H9 (cell line): ENCODE results near the gene PLEKHG3. TPM values are rescaled to one million over a fixed set of nuclear protein-coding genes. Genes with fewer than 3 reads are reported as not detected.
A peak's percentile ranks its signal among the peaks of the same experiment; 100 is the strongest.

Source experiments
- DNase-seq: peaks from one replicate; pipeline ENCODE4 v3.0.0-alpha.2; 2017
- H2AFZ ChIP-seq: one replicate; pipeline ENCODE4 v1.6.1; 2013; ENCODE audit warnings: mild to moderate bottlenecking, low read length, control low read depth, moderate library complexity
- H2AK5ac ChIP-seq: 2 replicates; pipeline ENCODE4 v1.6.1; 2013; ENCODE audit warnings: low read length, control low read depth, mixed read lengths; ENCODE audit not compliant: insufficient read length
- H2BK120ac ChIP-seq: one replicate; pipeline ENCODE4 v1.6.1; 2013; ENCODE audit warnings: low read depth, mild to moderate bottlenecking, low read length, control low read depth, inconsistent platforms; ENCODE audit not compliant: poor library complexity, severe bottlenecking
- H2BK12ac ChIP-seq: 2 replicates; pipeline ENCODE4 v1.6.1; 2013; ENCODE audit warnings: low read length, control low read depth, mixed read lengths, low read depth; ENCODE audit not compliant: insufficient read length
- H2BK15ac ChIP-seq: 2 replicates; pipeline ENCODE4 v1.6.1; 2013; ENCODE audit warnings: low read depth, low read length, control low read depth
- H2BK20ac ChIP-seq: one replicate; pipeline ENCODE4 v1.6.1; 2013; ENCODE audit warnings: low read depth, mild to moderate bottlenecking, low read length, control low read depth, inconsistent platforms; ENCODE audit not compliant: poor library complexity, severe bottlenecking
- H2BK5ac ChIP-seq: 2 replicates; pipeline ENCODE4 v1.6.1; 2013; ENCODE audit warnings: low read length, control low read depth, mixed read lengths; ENCODE audit not compliant: insufficient read length
- H3K14ac ChIP-seq: 2 replicates; pipeline ENCODE4 v1.6.1; 2013; ENCODE audit warnings: low read length, control low read depth; ENCODE audit not compliant: insufficient read depth
- H3K18ac ChIP-seq: 2 replicates; pipeline ENCODE4 v1.6.1; 2013; ENCODE audit warnings: low read depth, mild to moderate bottlenecking, mixed read lengths, low read length, control low read depth; ENCODE audit not compliant: insufficient read length
- H3K23ac ChIP-seq: 2 replicates; pipeline ENCODE4 v1.6.1; 2013; ENCODE audit warnings: low read length, control low read depth, mixed read lengths, low read depth; ENCODE audit not compliant: insufficient read length
- H3K23me2 ChIP-seq: 2 replicates; pipeline ENCODE4 v1.6.1; 2013; ENCODE audit warnings: low read depth, mild to moderate bottlenecking, mixed read lengths, low read length, control low read depth; ENCODE audit not compliant: insufficient read length, poor library complexity, severe bottlenecking
- H3K27ac ChIP-seq: 2 replicates; pipeline ENCODE4 v1.5.1; 2013; ENCODE audit warnings: low read length, control low read depth, mixed read lengths, low read depth; ENCODE audit not compliant: insufficient read length
- H3K27me3 ChIP-seq: 2 replicates; pipeline ENCODE4 v1.6.1; 2013; ENCODE audit warnings: low read length, control low read depth, inconsistent platforms; ENCODE audit not compliant: insufficient read depth
- H3K4ac ChIP-seq: 2 replicates; pipeline ENCODE4 v1.6.1; 2013; ENCODE audit warnings: low read depth, mild to moderate bottlenecking, control low read depth, inconsistent platforms, low read length, moderate library complexity
- H3K4me1 ChIP-seq: 2 replicates; pipeline ENCODE4 v1.6.1; 2013; ENCODE audit warnings: low read length, control low read depth, inconsistent platforms; ENCODE audit not compliant: insufficient read depth
- H3K4me2 ChIP-seq: 2 replicates; pipeline ENCODE4 v1.6.1; 2013; ENCODE audit warnings: low read length, control low read depth, mixed read lengths; ENCODE audit not compliant: insufficient read length, insufficient read depth
- H3K56ac ChIP-seq: 2 replicates; pipeline ENCODE4 v1.6.1; 2013; ENCODE audit warnings: low read depth, mild to moderate bottlenecking, mixed read lengths, low read length, control low read depth; ENCODE audit not compliant: insufficient read length
- H3K79me1 ChIP-seq: 2 replicates; pipeline ENCODE4 v1.6.1; 2013; ENCODE audit warnings: low read depth, mild to moderate bottlenecking, moderate library complexity, low read length, control low read depth, inconsistent platforms; ENCODE audit not compliant: insufficient read depth, poor library complexity, severe bottlenecking
- H3K79me2 ChIP-seq: 2 replicates; pipeline ENCODE4 v1.6.1; 2013; ENCODE audit warnings: low read length, control low read depth, inconsistent platforms; ENCODE audit not compliant: insufficient read depth
- H3K9ac ChIP-seq: 2 replicates; pipeline ENCODE4 v1.6.1; 2013; ENCODE audit warnings: low read length, control low read depth, mixed read lengths; ENCODE audit not compliant: insufficient read length; ENCODE audit errors: extremely low read depth
- H3K9me3 ChIP-seq: one replicate; pipeline ENCODE4 v1.6.1; 2013; ENCODE audit warnings: low read depth, low read length, inconsistent platforms; ENCODE audit not compliant: control insufficient read depth
- H3T11ph ChIP-seq: one replicate; pipeline ENCODE4 v1.6.1; 2013; ENCODE audit warnings: mild to moderate bottlenecking, low read length, control low read depth, inconsistent platforms
- H4K20me1 ChIP-seq: one replicate; pipeline ENCODE4 v1.6.1; 2013; ENCODE audit not compliant: control insufficient read depth, insufficient read length, insufficient read depth
- H4K5ac ChIP-seq: 2 replicates; pipeline ENCODE4 v1.6.1; 2013; ENCODE audit warnings: low read depth, mild to moderate bottlenecking, mixed read lengths, low read length, control low read depth; ENCODE audit not compliant: insufficient read length
- H4K8ac ChIP-seq: replicated peaks from 2 replicates; pipeline ENCODE4 v1.6.1; 2013; ENCODE audit warnings: low read length, control low read depth, mixed read lengths, low read depth; ENCODE audit not compliant: insufficient read length
- H4K91ac ChIP-seq: 2 replicates; pipeline ENCODE4 v1.6.1; 2013; ENCODE audit warnings: low read depth, mild to moderate bottlenecking, moderate library complexity, mixed read lengths, low read length, control low read depth; ENCODE audit not compliant: insufficient read length
- H3K27ac Mint-ChIP-seq, 3 experiments: 2 replicates in 2 of 3; 3 replicates in 1 of 3; pipeline ENCODE4 v1.8.0; 2020 to 2021; ENCODE audit warnings: mixed read lengths in 3 of 3, mild to moderate bottlenecking in 1 of 3, moderate library complexity in 1 of 3
- H3K27me3 Mint-ChIP-seq: 2 replicates; pipeline ENCODE4 v1.8.0; 2021; ENCODE audit warnings: low read depth, mild to moderate bottlenecking, moderate library complexity, mixed read lengths
- H3K36me3 Mint-ChIP-seq, 3 experiments: 2 replicates in 2 of 3; 3 replicates in 1 of 3; pipeline ENCODE4 v1.8.0; 2020 to 2021; ENCODE audit warnings: low read depth in 3 of 3, mixed read lengths in 3 of 3; ENCODE audit not compliant: insufficient read depth in 1 of 3
- H3K4me1 Mint-ChIP-seq, 2 experiments: 2 replicates each; pipeline ENCODE4 v1.8.0; 2020; ENCODE audit warnings: mixed read lengths in 2 of 2
- H3K4me3 Mint-ChIP-seq, 2 experiments: 2 replicates in 1 of 2; 3 replicates in 1 of 2; pipeline ENCODE4 v1.8.0; 2020 to 2021; ENCODE audit warnings: mild to moderate bottlenecking in 2 of 2, mixed read lengths in 2 of 2, moderate library complexity in 1 of 2
- H3K9me3 Mint-ChIP-seq, 2 experiments: 2 replicates in 1 of 2; 3 replicates in 1 of 2; pipeline ENCODE4 v1.8.0; 2020; ENCODE audit warnings: mild to moderate bottlenecking in 2 of 2, mixed read lengths in 2 of 2, moderate library complexity in 1 of 2
- CTCF ChIP-seq: fragments of 200-600 bp; sonication (generic); conservative IDR thresholded peaks from 3 replicates; pipeline ENCODE4 v1.8.0; 2021; ENCODE audit warnings: antibody characterized with exemption, mild to moderate bottlenecking
- WGBS: extraction: QIAGEN DNeasy Blood & Tissue Kit; methylation state at CpG from one replicate; pipeline ENCODE4 v1.1.7; 2013; ENCODE audit warnings: missing lambda C conversion rate, low lambda C conversion rate, mixed read lengths; ENCODE audit not compliant: insufficient read length; ENCODE audit errors: extremely low coverage; 5-methylcytosine and 5-hydroxymethylcytosine counted together
- total RNA-seq: library from RNA; stranded (reverse); gene quantifications from 2 replicates; pipeline ENCODE4 v1.2.1, GENCODE V29; 2021

Gene PLEKHG3
- total RNA-seq, 1 experiment from 2014 or later = 48.5 TPM

- Histone ChIP-seq H3K79me1 (no peaks in the 10 kb centered on the region), H3K4me2 (no peak overlapping the region), H3K23me2 (no peaks in the 10 kb centered on the region), H4K91ac (no peak overlapping the region), H3K9me3 (no peaks in the 10 kb centered on the region), H2BK5ac (no peak overlapping the region), H4K8ac (no peak overlapping the region), H3T11ph (no peak overlapping the region), H2BK120ac (no peak overlapping the region), H3K4me1 (no peaks in the 10 kb centered on the region), H2AK5ac (no peak overlapping the region), H3K9ac (no peak overlapping the region), H2BK15ac (no peak overlapping the region), H3K14ac (no peak overlapping the region), H3K27ac (no peak overlapping the region), H3K27me3 (no peaks in the 10 kb centered on the region), H3K23ac (no peak overlapping the region), H2AFZ (no peak overlapping the region), H2BK12ac (no peak overlapping the region), H3K18ac (no peak overlapping the region), H4K20me1 (no peaks in the 10 kb centered on the region), H3K79me2 (no peaks in the 10 kb centered on the region), H3K4ac (no peak overlapping the region), H2BK20ac (no peak overlapping the region), H4K5ac (no peak overlapping the region), H3K56ac (no peak overlapping the region)
- peaks cover 0 to 3% (median 0%) of the 10 kb centered on the region in 3 experiments; a peak in 2 of 7 replicates for H3K36me3 Mint-ChIP-seq
- H3K27me3 Mint-ChIP-seq = no peaks in the 10 kb centered on the region
- TF ChIP-seq CTCF = no peak
- WGBS = no CpG with 5 or more reads among the region's 11 CpGs
- peak overlapping the region in 1 of 3 experiments; percentile 31; a peak in 1 of 7 replicates for H3K27ac Mint-ChIP-seq
- peaks cover 2 to 5% of the 10 kb centered on the region in 2 experiments for H3K4me1 Mint-ChIP-seq
- no peak overlapping the region for H3K4me3 Mint-ChIP-seq
- no peaks in the 10 kb centered on the region for H3K9me3 Mint-ChIP-seq
- no peak for DNase-seq
Measured at GRCh38 chr14:64796369-64796768, 92.1 kb downstream of the PLEKHG3 start.
